ENCODE data around the gene PIF1.

Gene PIF1, protein sequence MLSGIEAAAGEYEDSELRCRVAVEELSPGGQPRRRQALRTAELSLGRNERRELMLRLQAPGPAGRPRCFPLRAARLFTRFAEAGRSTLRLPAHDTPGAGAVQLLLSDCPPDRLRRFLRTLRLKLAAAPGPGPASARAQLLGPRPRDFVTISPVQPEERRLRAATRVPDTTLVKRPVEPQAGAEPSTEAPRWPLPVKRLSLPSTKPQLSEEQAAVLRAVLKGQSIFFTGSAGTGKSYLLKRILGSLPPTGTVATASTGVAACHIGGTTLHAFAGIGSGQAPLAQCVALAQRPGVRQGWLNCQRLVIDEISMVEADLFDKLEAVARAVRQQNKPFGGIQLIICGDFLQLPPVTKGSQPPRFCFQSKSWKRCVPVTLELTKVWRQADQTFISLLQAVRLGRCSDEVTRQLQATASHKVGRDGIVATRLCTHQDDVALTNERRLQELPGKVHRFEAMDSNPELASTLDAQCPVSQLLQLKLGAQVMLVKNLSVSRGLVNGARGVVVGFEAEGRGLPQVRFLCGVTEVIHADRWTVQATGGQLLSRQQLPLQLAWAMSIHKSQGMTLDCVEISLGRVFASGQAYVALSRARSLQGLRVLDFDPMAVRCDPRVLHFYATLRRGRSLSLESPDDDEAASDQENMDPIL

DNA sequence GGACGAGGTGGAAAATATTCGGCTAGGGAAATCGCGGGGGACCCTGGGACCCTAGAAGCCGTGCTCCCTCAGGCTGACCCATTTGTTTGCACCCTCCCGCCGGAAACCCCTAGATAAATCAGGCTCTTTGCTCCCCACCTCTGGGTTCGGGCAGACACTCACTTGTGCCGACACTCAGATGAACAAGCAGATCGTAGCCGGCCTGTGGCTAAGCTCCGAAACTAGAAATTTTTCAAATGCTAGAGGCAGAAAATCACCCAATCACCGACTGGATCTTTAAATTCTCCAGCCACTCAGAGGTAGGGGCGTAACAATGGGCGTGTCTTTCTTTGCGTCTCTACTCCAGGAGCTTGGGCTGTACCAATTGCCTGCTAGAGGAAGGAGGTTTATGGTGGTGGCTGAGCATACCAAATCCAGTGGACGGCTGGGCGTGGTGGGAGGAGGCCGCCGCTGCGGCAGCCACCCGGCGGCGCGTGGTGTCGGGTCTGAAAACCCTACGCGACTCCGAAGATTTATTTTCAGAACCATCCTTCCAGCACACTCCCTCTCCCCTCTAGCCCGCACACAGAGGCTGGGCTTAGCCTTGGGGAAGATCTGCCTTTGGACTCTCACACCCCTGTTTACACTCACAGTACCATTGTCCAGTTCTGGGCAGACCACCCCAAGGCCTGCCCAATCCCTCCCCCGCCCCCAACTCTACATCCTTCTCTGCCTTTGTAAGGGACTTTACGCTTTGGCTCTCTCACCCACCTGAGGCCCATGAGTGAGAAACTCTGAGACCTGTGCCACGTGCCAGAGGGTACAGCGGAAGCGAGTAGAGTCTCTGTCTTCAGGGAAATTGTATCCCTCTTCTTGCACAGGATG, at the start of gene PIF1:
Gene PIF1 (minus strand): TSS at position 217 of the 864 bp plus-strand sequence. CDS start 1,312 bp downstream, outside the sequence.
- peak; percentile 88 for DNase-seq (ENCODE audit: low read depth)

DNA sequence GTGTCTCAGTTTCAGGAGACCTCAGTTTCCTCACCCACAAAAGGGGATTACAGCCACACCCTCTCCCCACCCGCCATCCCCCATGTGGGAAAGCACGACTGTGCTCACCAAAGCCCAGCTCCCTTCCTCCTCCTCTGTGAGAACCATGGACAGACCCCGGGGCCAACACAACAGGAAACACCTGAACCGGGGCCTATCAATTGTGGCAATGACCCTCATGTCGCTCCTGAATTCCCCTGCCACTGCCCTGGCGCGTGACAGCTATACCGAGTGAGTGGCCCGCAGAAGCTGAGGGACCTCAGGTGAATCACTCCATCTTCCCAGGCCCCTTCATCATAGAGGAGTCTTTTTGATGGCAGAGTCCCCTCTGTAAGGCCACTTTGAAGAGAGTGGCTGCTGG, 44.9 kb upstream of the PIF1 start:
- DNase-seq (ENCODE audit: low read depth) = no peak

DNA sequence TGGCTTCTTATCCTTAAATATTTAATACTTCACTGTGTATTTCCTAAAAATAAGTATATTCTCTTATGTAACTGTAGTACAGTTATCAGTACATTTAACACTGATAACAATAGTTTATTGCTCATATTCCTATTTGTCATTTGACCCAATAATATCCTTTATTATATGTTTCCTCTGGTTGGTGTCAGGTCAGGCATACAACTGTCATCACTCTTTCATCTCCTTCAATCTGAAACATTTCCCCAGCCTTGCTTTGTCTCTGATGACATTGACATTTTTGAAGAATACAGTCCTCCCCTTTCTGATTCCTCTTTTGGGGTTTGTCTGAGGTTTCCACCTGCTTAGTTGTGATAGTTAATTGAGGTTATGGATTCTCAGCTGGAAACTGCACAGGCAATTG, 44.1 kb upstream of the PIF1 start:
- DNase-seq (ENCODE audit: low read depth) = no peak

DNA sequence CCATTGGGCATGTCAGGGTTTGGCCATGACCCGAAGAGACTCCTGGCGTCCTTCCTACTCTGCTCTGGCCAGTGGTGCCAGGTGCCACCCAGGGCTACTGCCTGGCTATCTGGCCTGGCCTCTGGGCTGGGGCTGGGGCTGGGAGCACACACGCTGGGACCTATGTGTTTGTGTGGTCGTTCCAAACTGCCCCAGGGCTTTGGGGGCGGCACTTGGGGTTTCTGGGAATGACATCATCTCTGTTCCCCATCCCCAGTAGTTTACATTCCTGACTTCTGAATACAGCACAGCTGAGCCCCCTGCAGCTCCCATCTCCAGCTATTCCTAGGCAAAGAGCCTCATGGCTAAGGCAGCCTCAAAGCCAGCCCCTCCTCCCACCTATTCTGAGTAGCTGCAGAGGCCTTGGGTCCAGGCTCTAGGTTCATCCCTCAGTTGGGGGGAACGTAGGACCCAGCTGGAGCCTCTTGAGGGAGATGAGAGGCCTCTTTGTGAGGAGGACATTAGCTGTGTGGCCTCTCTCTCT, 40.6 kb upstream of the PIF1 start:
- DNase-seq (ENCODE audit: low read depth) = no peak

DNA sequence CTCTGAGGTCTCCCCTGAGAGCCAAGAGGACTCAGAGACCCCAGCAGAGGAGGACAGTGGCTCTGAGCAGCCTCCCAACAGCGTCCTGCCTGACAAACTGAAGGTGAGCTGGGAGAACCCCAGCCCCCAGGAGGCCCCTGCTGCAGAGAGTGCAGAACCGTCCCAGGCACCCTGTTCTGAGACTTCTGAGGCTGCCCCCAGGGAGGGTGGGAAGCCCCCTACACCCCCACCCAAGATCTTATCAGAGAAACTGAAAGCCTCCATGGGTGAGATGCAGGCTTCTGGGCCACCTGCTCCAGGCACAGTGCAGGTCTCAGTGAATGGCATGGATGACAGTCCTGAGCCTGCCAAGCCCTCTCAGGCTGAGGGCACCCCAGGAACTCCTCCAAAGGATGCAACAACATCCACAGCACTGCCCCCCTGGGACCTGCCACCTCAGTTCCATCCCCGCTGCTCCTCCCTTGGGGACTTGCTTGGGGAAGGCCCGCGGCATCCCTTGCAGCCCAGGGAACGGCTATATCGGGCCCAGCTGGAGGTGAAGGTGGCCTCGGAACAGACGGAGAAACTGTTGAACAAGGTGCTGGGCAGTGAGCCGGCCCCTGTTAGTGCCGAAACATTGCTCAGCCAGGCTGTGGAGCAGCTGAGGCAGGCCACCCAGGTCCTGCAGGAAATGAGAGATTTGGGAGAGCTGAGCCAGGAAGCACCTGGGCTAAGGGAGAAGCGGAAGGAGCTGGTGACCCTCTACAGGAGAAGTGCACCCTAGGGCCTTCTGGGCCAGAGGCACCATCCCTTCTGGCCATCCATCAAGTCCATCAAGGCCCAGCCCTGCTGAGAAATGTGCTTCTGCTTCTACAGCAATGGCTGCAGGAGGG, 39.9 kb upstream of the PIF1 start:
- no peak for DNase-seq (ENCODE audit: low read depth)

DNA sequence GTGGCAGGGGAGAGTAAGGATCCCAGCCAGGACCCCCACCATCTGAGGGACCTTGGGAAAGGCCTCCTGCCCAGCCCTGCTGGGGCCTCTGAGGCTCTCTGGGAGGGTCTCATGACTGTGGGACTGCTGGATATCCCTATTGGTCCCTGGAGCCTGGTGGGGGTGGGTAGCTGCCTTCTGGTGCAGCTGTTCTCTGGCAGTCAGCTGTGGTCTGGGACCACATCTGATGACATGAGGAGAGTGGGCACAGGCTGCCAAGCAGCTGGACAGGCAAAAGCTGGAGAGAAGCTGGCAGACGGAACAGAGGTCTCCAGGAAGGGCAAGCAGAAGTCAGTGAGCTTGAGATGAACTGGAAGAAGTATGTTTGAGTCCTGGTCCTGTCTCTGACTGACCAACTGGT, 38.6 kb upstream of the PIF1 start:
- DNase-seq (ENCODE audit: low read depth) = no peak

DNA sequence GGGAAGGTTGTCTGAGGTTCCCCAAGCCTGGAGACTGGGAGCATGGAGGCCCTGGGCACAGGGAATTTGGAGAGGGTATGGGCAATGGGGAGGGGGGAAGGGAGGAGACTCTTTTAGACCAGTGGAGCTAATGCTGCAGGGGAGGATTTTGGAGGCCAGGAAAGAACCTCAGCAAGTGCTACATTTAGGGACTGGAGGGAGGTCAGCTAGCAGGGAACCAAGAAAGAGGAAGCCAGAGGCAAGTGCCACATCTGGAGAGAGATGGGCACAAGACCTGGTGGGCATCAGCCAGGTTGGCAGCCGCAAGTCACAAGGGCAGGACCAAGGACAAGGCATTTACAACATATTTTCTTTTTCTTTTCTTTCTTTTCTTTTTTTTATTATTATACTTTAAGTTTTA, 37.0 kb upstream of the PIF1 start:
- no peak for DNase-seq (ENCODE audit: low read depth)

DNA sequence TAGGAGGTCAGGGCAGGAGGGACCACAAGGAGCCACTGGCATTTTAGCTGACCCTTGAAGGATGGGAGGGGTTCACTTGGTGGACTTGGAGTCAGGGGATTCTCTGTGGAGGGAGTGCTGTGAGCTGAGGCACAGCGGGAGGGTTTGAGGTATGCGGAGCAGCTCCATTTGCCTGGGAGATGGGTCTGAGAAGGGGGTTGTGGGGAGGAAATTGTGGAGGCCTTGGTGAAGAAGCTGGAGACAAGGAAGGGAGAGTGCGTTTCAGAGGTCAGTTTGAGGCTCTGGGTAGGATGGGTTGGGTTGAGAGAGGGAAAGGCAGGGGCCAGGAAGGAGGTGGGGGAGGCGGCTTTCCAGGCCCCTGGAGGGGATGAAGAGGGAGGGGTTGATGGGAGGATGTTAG, 36.5 kb upstream of the PIF1 start:
- no peak for DNase-seq (ENCODE audit: low read depth)

DNA sequence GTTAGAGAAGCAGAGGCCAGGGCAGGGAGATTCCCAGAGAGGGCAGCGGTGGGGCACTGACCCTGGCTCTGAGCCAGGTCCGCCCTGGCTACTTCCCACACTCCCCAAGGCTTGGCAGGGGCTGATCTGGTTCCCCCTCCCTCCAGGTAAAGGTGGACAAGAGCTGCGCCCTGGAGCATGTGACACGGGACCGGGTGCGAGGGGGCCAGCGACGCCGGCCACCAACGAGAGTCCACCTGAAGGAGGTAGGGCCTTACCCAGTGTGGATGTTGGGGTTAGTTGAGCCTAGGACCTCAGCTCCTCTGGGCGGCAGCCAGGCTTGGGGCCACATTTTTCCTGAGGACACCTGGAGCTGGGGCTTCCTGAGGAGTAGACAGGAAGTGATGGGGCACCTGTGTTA, 35.9 kb upstream of the PIF1 start:
- DNase-seq (ENCODE audit: low read depth) = no peak

DNA sequence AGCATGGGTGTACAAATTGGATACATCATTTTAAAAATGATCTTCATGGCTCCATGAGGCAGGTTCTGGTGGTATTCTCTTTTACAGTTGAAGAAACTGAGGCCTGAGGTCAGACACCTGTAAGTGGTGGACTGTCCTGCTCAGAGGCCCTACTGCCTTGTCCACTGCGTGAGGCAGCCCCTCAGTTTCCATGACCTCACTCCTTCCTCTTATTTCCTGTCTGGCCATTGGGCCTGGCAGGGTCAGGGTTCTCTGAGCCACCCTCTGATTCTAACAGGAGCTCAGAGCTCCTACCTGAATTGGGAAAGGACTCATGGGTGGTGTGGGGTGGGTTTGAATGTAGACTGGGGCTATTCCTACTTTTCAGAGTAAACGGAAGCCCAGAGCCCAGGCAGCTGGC, 33.8 kb upstream of the PIF1 start:
- no peak for DNase-seq (ENCODE audit: low read depth)

DNA sequence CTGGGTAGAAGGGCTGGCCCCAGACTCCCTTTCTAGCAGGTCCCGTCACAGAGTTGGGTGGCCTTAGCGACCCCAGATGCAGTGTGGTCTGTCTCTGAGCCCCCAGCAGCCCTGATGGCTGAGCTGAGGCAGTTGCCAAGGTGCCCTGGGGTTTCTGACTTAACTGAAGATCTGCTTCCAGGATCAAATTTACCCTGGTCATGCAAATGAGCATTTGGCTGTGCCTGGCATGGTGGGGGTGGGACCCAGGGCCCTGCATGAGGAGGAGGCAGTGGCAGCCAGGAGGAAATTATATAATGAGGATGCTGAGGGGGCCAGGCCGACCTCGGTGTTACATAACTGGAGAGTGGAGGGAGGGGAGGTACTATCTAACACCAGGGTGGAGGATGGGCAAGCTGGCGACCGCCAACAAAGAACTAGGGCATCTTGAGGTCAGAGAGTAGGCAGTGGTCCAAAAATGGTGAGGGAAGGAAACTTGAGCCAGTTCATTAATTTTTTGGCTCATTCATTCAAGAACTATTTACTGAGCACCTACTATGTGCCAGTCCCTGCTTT, 32.7 kb upstream of the PIF1 start:
- no peak for DNase-seq (ENCODE audit: low read depth)

DNA sequence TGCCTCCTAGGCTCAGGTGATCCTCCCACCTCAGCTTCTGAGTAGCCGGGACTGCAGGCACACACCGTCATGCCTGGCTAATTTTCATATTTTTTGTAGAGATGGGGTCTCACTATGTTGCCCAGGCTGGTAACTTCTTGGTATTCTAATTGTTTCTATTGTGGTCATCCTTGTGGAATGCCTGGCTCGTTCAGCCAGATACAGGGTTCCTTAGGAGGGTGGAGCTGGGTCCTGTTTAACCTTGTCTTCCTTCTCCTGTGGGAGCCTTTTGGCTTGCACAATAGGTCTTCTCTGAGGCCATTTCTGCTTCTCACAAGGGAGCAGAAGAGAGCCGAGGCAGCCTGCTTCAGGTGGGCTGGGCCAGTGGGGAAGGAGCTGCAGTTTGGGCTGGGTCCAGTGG, 32.0 kb upstream of the PIF1 start:
- no peak for DNase-seq (ENCODE audit: low read depth)

DNA sequence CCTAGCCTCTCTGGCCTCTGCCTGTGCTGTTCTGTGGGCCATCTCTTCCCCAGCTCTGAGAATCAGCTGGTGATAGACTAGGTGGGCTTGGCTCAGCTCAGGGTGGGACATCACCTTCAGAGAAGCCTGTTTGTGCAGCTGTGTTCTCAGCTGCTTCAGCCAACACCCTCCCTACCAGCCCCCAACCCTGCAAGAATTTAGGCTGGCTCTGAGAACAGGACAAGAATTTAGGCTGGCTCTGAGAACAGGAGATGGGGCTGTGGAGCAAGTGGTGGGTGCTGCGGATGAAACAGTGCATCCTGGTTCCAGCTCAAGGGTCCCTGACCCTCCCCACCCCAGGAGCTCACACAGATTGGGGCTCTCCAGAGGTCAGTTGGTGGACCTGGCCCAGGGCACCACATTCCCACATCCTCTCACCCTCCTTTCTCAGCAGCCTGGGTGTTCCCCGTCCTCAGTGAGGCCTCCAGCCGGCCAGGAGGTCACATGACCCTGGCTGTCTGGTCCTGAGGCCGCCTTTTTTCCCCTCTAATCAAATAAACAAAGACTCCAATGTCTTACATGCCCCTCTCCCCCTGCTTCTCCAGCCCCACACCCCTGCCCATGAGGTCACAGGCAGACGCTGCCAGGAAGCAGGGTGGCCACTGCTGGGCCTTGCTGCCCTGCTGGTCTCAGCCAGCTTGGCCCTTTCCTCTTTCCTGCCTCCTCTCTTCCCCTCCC, 31.1 kb upstream of the PIF1 start:
- DNase-seq (ENCODE audit: low read depth) = no peak

DNA sequence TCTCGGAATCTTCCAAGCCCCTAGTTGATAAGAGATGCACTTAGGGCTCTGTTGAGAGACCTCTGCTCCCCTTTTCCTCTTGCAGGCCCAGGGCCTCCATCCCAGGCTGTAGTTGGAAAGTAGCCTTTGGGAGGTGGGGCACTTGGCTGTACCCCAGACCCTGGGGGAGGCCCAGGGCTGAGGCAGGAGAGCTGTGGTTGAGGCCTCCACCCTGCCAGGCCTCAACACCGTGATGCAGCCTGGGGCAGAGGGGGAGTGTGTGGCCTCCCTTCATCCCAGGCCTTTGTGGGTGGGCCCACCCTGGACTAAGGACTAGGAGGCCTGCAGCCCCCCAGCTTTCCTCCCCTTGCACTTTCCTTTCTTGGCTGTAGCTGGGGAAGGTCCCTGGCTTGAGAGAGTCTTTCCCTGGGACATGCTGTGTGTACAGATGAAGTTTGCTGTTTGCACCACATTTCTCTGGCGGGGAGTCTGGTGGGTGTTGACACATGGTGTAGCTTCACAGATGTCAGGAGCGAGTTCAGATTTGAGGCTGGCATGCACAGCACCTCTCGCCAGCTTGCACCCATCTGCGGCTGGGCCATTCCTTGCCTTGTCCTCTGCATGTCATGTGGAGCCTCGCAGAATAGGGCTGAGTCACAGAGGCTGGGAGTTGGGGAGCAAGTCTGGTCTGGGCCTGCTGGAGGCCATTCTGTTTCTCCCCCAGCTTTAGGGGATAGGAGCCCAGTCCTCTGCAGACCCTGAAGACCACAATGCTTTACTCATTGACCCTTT, 29.9 kb upstream of the PIF1 start:
- DNase-seq (ENCODE audit: low read depth) = no peak

DNA sequence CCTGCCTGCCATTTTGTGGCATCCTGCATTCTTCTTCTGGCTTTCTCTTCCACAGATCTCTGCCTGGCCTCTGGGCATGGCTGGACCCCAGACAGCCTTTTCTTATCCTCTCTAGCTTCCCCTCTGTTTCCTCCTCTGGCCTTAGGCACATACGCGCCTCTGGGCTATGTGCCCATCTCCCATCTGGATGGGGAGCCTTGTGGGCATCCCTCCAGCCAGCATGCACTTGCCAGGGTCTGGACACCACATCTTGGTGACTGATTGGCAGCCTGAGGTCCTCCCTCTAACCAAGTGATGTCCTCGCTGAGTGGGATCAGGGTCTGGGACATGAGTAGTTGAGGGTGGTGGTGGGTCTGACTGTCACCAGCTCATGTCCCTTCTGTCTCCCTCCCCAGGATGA, 29.1 kb upstream of the PIF1 start:
- DNase-seq (ENCODE audit: low read depth) = no peak

DNA sequence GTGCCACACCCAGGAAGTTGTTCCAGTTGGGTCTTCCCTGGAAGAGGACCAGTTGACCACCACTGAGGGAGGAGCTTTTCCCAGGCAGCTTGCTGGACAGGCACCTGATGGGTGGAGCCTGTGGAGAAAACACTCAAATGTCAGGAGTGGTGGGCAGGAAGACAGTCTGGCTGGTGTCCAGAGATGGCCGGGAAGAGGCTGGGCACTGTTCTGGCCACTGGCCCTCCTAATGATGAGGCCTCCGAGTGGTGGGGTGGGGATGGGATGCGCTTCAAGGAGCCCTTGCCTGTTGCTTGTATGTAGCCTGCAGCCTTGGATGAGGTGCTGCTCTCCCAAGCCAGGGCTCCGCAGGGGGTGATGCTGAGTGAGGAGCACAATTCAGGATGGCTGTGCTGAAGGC, 28.6 kb upstream of the PIF1 start:
- DNase-seq (ENCODE audit: low read depth) = no peak

DNA sequence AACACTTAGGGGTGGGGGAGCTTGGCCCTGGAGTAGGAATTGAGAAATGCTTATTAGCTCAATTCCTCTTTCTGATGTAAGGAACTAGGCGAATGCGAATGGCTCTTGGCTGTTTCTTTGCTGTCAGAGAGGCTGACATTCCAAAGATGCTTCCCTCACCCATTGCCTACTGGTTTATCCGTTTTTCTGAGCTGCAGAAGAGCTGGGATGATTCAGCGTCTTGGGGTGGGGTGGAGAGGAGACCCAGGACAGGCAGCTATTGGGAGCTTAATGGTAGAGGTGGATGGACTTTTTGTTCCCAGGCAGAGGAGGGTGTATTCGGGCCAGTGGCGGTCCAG, 26.0 kb upstream of the PIF1 start:
- no peak for DNase-seq (ENCODE audit: low read depth)

DNA sequence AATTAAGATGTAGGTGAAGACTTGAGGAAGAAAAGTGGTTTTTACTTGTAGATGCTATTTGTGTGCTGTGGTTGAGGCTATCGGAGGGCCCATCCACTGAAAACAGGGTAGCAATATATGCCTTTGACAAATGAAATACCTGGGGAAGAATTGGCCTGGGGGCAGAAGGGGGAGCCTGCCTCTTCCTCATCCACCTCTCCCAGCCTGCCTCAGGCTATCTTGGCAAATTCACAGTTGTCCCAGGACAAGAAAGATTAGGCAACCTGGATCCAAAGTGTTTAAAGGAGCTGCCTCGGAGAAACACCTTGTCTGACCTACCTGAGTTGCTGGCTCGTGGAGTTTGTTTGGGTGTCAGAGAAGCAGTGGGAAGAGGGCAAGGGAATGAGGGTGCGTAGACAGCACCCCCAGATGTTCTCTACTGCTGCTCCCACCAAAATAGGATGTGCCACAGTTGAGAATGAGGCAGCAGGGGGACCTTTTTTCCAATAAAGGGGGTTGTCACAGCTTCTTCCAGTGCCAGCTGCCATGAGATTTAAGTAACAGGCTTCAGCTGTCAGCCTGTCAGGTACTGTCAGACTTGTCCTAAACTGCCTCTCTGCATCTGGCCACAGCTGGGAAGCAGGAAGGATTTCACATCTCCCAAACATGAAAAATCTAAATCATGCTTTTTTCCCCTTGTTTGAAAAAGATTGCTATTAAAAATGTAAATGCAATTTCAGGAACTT, 25.5 kb upstream of the PIF1 start:
- no peak for DNase-seq (ENCODE audit: low read depth)

Measured in CMK (cell line).